IMR-90 (cell line): Measurements from ENCODE around the gene NFIA. TPM values are rescaled to one million over a fixed set of nuclear protein-coding genes. Genes with fewer than 3 reads are reported as not detected.

Source experiments
- ATAC-seq: fragments of 200-7000 bp; cut with Tn5 transposase; 2 replicates; pipeline ENCODE4 v1.9.1; 2020; ENCODE audit warnings: low read depth, mild to moderate bottlenecking, moderate library complexity
- BruUV-seq: library from RNA; stranded (reverse); fragments of 400-500 nt; replicated peaks from 2 replicates; lab custom pipeline; 2021; lab: Mats Ljungman, UMichigan
- CTCF ChIA-PET: fragments of 300-600 bp; formaldehyde crosslinking; extraction: SDS; loops from one replicate; lab custom pipeline; 2021; ENCODE audit warnings: antibody characterized with exemption; lab: Yijun Ruan, JAX
- POLR2A ChIA-PET: fragments of 300-600 bp; sonication (Branson Sonifier 250); formaldehyde crosslinking; loops from one replicate; lab custom pipeline; 2022; ENCODE audit warnings: antibody characterized with exemption; ENCODE audit not compliant: unreplicated experiment; lab: Charles Lee
- DNase-seq: peaks from one replicate; pipeline ENCODE4 v3.0.0; 2013
- H2AFZ ChIP-seq: replicated peaks from 2 replicates; pipeline ENCODE3; 2013; ENCODE audit warnings: low read length, mild to moderate bottlenecking; ENCODE audit not compliant: poor library complexity
- H2AK5ac ChIP-seq: 2 replicates; pipeline ENCODE4 v1.6.1; 2013; ENCODE audit warnings: low read depth, low read length, inconsistent platforms
- H2AK9ac ChIP-seq: replicated peaks from 2 replicates; pipeline ENCODE3; 2013; ENCODE audit warnings: mild to moderate bottlenecking, low read depth, low read length, moderate library complexity; ENCODE audit not compliant: poor library complexity
- H2BK120ac ChIP-seq: 2 replicates; pipeline ENCODE4 v1.6.1; 2013; ENCODE audit warnings: low read depth, low read length, inconsistent platforms
- H2BK15ac ChIP-seq: 3 replicates; pipeline ENCODE4 v1.6.1; 2013; ENCODE audit warnings: low read depth, low read length, inconsistent platforms
- H2BK20ac ChIP-seq: 2 replicates; pipeline ENCODE4 v1.6.1; 2013; ENCODE audit warnings: low read depth, mild to moderate bottlenecking, inconsistent platforms, low read length, moderate library complexity
- H2BK5ac ChIP-seq: 2 replicates; pipeline ENCODE4 v1.6.1; 2013; ENCODE audit warnings: mild to moderate bottlenecking, low read depth, low read length, inconsistent platforms; ENCODE audit not compliant: poor library complexity, severe bottlenecking
- H3K14ac ChIP-seq: replicated peaks from 2 replicates; pipeline ENCODE4 v1.6.1; 2013; ENCODE audit warnings: low read depth, low read length, inconsistent platforms
- H3K18ac ChIP-seq: 2 replicates; pipeline ENCODE4 v1.6.1; 2013; ENCODE audit warnings: low read depth, low read length, control low read depth
- H3K23ac ChIP-seq: 2 replicates; pipeline ENCODE4 v1.6.1; 2013; ENCODE audit warnings: low read depth, low read length, inconsistent platforms
- H3K27ac ChIP-seq: 2 replicates; pipeline ENCODE4 v1.5.1; 2013; ENCODE audit warnings: mild to moderate bottlenecking, control low read depth, low read length; ENCODE audit not compliant: insufficient read depth
- H3K27me3 ChIP-seq: 2 replicates; pipeline ENCODE4 v1.6.1; 2013; ENCODE audit warnings: low read length; ENCODE audit not compliant: control insufficient read depth, insufficient read depth
- H3K36me3 ChIP-seq: 2 replicates; pipeline ENCODE4 v1.6.1; 2013; ENCODE audit warnings: low read length, mixed read lengths; ENCODE audit not compliant: control insufficient read depth, insufficient read depth
- H3K4ac ChIP-seq: 2 replicates; pipeline ENCODE4 v1.6.1; 2013; ENCODE audit warnings: low read depth, low read length, inconsistent platforms
- H3K4me1 ChIP-seq: 2 replicates; pipeline ENCODE4 v1.6.1; 2013; ENCODE audit warnings: low read length, mixed read lengths; ENCODE audit not compliant: control insufficient read depth, insufficient read depth
- H3K4me2 ChIP-seq: 2 replicates; pipeline ENCODE4 v1.6.1; 2013; ENCODE audit warnings: low read depth, mild to moderate bottlenecking, control low read depth, low read length, moderate library complexity
- H3K4me3 ChIP-seq: 2 replicates; pipeline ENCODE4 v1.5.1; 2013; ENCODE audit warnings: low read depth, mild to moderate bottlenecking, control low read depth, low read length, moderate library complexity; ENCODE audit not compliant: insufficient read depth
- H3K56ac ChIP-seq: 2 replicates; pipeline ENCODE4 v1.6.1; 2013; ENCODE audit warnings: low read length, inconsistent platforms; ENCODE audit not compliant: insufficient read depth; ENCODE audit errors: extremely low read depth
- H3K79me1 ChIP-seq, 2 experiments: 2 replicates each; pipeline ENCODE4 v1.6.1; 2013; ENCODE audit warnings: low read length in 2 of 2, inconsistent platforms in 1 of 2, low read depth in 1 of 2
- H3K9ac ChIP-seq: 2 replicates; pipeline ENCODE4 v1.6.1; 2013; ENCODE audit warnings: low read depth, low read length, control low read depth
- H3K9me1 ChIP-seq: 2 replicates; pipeline ENCODE4 v1.6.1; 2013; ENCODE audit warnings: low read length, inconsistent platforms; ENCODE audit not compliant: insufficient read depth
- H3K9me3 ChIP-seq: 2 replicates; pipeline ENCODE4 v1.6.1; 2013; ENCODE audit warnings: low read length; ENCODE audit not compliant: control insufficient read depth, insufficient read depth
- H4K20me1 ChIP-seq: 2 replicates; pipeline ENCODE4 v1.6.1; 2013; ENCODE audit warnings: low read length, inconsistent platforms; ENCODE audit not compliant: insufficient read depth
- H4K5ac ChIP-seq: 2 replicates; pipeline ENCODE4 v1.6.1; 2013; ENCODE audit warnings: mild to moderate bottlenecking, low read depth, low read length, control low read depth
- H4K8ac ChIP-seq, 2 experiments: 2 replicates each; pipeline ENCODE4 v1.6.1; 2013; ENCODE audit warnings: low read depth in 2 of 2, low read length in 2 of 2, control low read depth in 1 of 2, inconsistent platforms in 1 of 2
- H4K91ac ChIP-seq: 2 replicates; pipeline ENCODE4 v1.6.1; 2013; ENCODE audit warnings: low read depth, low read length, inconsistent platforms; ENCODE audit not compliant: insufficient read depth
- ELK1 ChIP-seq: fragments of 150-350 bp; IDR thresholded peaks from 2 replicates; pipeline ENCODE4 v1.6.1; 2016; ENCODE audit warnings: low read depth, mild to moderate bottlenecking, low read length, moderate library complexity, borderline replicate concordance
- FOS ChIP-seq: fragments of 150-350 bp; IDR thresholded peaks from 2 replicates; pipeline ENCODE4 v1.6.1; 2016; ENCODE audit warnings: low read depth, low read length
- MAFK ChIP-seq: IDR thresholded peaks from 2 replicates; pipeline ENCODE4 v1.6.1; 2012; ENCODE audit warnings: low read depth, low read length, improper control_type of control experiment
- MAZ ChIP-seq: IDR thresholded peaks from 2 replicates; pipeline ENCODE4 v1.6.1; 2012; ENCODE audit warnings: low read depth, mild to moderate bottlenecking, low read length, improper control_type of control experiment, moderate library complexity, borderline replicate concordance
- POLR2A ChIP-seq: IDR thresholded peaks from 2 replicates; pipeline ENCODE4 v1.6.1; 2012; ENCODE audit warnings: mild to moderate bottlenecking, low read depth, low read length
- RCOR1 ChIP-seq: IDR thresholded peaks from 2 replicates; pipeline ENCODE4 v1.6.1; 2012; ENCODE audit warnings: mild to moderate bottlenecking, low read length, improper control_type of control experiment; ENCODE audit not compliant: insufficient replicate concordance
- RFX5 ChIP-seq: IDR thresholded peaks from 2 replicates; pipeline ENCODE4 v1.8.0; 2012; ENCODE audit warnings: low read depth, mild to moderate bottlenecking, low read length, moderate library complexity
- USF2 ChIP-seq: fragments of 150-350 bp; IDR thresholded peaks from 2 replicates; pipeline ENCODE4 v1.6.1; 2017; ENCODE audit warnings: mild to moderate bottlenecking, antibody characterized with exemption, low read length, low read depth
- WGBS, 2 experiments: methylation state at CpG; one replicate each; pipeline versions ENCODE4 v1.1.5 to v1.1.7; 2013; ENCODE audit warnings: missing lambda C conversion rate in 2 of 2; ENCODE audit not compliant: insufficient read length in 1 of 2; ENCODE audit errors: extremely low coverage in 2 of 2; 5-methylcytosine and 5-hydroxymethylcytosine counted together
- dilution Hi-C: fragments of 300-500 bp; cut with HindIII; formaldehyde crosslinking; loops from one replicate; pipeline ENCODE4 v1.14.3; 2018; ENCODE audit warnings: low sequenced_read_pairs; ENCODE audit not compliant: unreplicated experiment
- in situ Hi-C: fragments of 300-500 bp; cut with MboI; formaldehyde crosslinking; loops from 3 replicates; pipeline ENCODE4 v1.14.3; 2019; ENCODE audit warnings: low sequenced_read_pairs, inconsistent platforms, mixed read lengths
- intact Hi-C: fragments of 100-400 bp; cut with micrococcal nuclease; formaldehyde crosslinking; loops from 2 replicates; pipeline ENCODE4 v1.10.0; 2022
- polyA plus RNA-seq, 3 experiments: library from polyadenylated mRNA; depleted of rRNA; stranded (reverse); fragments of >200 nt; gene quantifications; 2 replicates each; pipeline ENCODE4 v1.2.3, GENCODE V29; 2012; ENCODE audit warnings: low replicate concordance in 1 of 3
- total RNA-seq: library from RNA; depleted of rRNA; stranded (reverse); fragments of >200 nt; gene quantifications from 2 replicates; pipeline ENCODE4 v1.2.3, GENCODE V29; 2012

Gene NFIA
- total and polyA plus RNA-seq, 2 of the 4 experiments (the other 2 are of a cell fraction): 1.6 to 2.2 TPM

- in situ Hi-C loops: no loop called here
Observed at GRCh38 chr1:61300899-61301298, 218.5 kb downstream of the NFIA start.

More at GRCh38 chr1:61300899-61301298, 218.5 kb downstream of the NFIA start:
- intact Hi-C loops: no loop called here
- TF ChIP-seq RCOR1 (no peak), RFX5 (no peak), ELK1 (no peak), MAFK (no peak), USF2 (no peak), MAZ (no peak), FOS (no peak), POLR2A (no peak)
- Histone ChIP-seq H2AFZ (no peak overlapping the region), H3K9me1 (no peaks in the 10 kb centered on the region), H3K4me1 (no peaks in the 10 kb centered on the region), H3K23ac (no peak overlapping the region), H3K9ac (no peak overlapping the region), H2BK20ac (no peak overlapping the region), H4K5ac (no peak overlapping the region), H3K9me3 (no peaks in the 10 kb centered on the region), H2AK9ac (no peak overlapping the region), H3K4me2 (no peak overlapping the region), H4K20me1 (no peaks in the 10 kb centered on the region), H3K14ac (no peak overlapping the region), H3K18ac (no peak overlapping the region), H3K4ac (no peak overlapping the region), H2BK120ac (no peak overlapping the region), H2AK5ac (no peak overlapping the region), H4K8ac (no peak overlapping the region), H2BK15ac (no peak overlapping the region), H4K91ac (no peak overlapping the region), H3K27me3 (no peaks in the 10 kb centered on the region), H3K79me1 (no peaks in the 10 kb centered on the region), H3K4me3 (no peak overlapping the region), H2BK5ac (no peak overlapping the region), H3K36me3 (no peaks in the 10 kb centered on the region), H3K56ac (no peak overlapping the region), H3K27ac (no peak overlapping the region)
- ATAC-seq (no peak), DNase-seq (no peak)
- ChIA-PET POLR2A (no interaction called here), CTCF (interaction anchor here (1.3 kb wide), 1 partner anchor 251 kb away, joined by 4 read pairs; no protein-coding TSS in a partner anchor)
- BruUV-seq: no TSS peak
- dilution Hi-C loops: no loop called here
- no CpG with 5 or more reads among the region's 3 CpGs for WGBS, 2 experiments
